ENCODE results near the gene C1GALT1. TPM values are rescaled to one million over a fixed set of nuclear protein-coding genes. Genes with fewer than 3 reads are reported as not detected.

Gene C1GALT1
- total and polyA plus RNA-seq, 12 donors, result 6.2 to 31.9 (median 19.7) TPM

DNA sequence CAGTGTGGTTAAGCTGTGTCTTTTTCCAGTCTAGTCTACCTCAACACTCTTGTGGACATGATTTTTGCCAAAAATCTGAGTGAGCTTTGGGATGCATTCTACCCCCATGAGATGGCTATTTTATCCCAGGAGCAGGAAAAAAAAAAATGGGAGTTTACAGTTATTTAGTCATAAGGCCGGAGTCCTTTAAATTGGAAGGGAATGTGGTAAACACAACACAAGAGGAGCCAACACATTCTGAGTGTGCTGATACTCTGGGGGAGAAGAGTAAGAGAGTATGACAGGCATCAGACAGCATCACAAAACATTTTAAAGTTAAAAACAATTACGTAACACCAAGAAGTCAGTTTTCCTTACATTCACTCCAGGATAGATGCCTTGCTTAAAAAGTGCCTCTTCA is 46.1 kb downstream of the C1GALT1 start:
- no peak overlapping the region for H3K27ac ChIP-seq
- H3K9me3 ChIP-seq, result peaks cover 0 to 28% (median 12%) of the 10 kb centered on the region in 11 donors
- no peak for ATAC-seq
- intact Hi-C loops (cut with DNase I), result no loop called here
- WGBS, 2 donors, result 55 to 83% methylated on average over 2 of the region's 2 CpGs
- peaks cover 0 to 3% (median 0%) of the 10 kb centered on the region in 9 donors for H3K4me1 ChIP-seq
- no peak for DNase-seq
- no peaks in the 10 kb centered on the region for H3K27me3 ChIP-seq
- H3K36me3 ChIP-seq, result no peaks in the 10 kb centered on the region
- TF ChIP-seq, protein P1, sequence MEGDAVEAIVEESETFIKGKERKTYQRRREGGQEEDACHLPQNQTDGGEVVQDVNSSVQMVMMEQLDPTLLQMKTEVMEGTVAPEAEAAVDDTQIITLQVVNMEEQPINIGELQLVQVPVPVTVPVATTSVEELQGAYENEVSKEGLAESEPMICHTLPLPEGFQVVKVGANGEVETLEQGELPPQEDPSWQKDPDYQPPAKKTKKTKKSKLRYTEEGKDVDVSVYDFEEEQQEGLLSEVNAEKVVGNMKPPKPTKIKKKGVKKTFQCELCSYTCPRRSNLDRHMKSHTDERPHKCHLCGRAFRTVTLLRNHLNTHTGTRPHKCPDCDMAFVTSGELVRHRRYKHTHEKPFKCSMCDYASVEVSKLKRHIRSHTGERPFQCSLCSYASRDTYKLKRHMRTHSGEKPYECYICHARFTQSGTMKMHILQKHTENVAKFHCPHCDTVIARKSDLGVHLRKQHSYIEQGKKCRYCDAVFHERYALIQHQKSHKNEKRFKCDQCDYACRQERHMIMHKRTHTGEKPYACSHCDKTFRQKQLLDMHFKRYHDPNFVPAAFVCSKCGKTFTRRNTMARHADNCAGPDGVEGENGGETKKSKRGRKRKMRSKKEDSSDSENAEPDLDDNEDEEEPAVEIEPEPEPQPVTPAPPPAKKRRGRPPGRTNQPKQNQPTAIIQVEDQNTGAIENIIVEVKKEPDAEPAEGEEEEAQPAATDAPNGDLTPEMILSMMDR (IDR thresholded peaks at IDR 0.05), result no peak
- no peak overlapping the region for H3K4me3 ChIP-seq

DNA sequence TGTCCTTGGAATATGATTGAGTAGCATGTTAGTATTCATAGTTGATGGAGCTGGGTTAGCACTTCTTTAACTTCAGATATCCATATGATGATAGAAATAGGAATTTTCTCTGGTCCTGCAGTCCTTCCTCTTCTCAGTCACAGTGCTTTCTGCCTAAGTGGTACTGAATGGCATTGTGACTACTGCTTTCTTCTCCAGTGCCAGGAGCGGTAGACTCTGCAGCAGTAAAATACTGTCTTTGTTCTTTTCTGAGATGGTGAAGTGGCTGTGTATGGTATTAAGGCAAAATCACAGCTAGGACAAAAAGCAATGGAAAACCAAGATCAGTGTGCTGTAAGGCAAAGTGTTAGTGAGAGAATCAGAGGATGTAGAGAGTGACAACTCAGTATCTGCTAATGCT is 46.6 kb downstream of the C1GALT1 start:
- Histone ChIP-seq H3K36me3 (no peaks in the 10 kb centered on the region), H3K4me3 (no peak overlapping the region), H3K9me3 (peaks cover 0 to 28% (median 12%) of the 10 kb centered on the region in 11 donors), H3K27me3 (no peaks in the 10 kb centered on the region), H3K27ac (no peak overlapping the region), H3K4me1 (peaks cover 0 to 3% (median 0%) of the 10 kb centered on the region in 9 donors)
- DNase-seq (no peak), ATAC-seq (no peak)
- WGBS, 2 donors, result 100% methylated on average over 1 of the region's 1 CpG
- TF ChIP-seq, protein P1 (IDR thresholded peaks at IDR 0.05), result no peak
- intact Hi-C loops (cut with DNase I), result no loop called here

DNA sequence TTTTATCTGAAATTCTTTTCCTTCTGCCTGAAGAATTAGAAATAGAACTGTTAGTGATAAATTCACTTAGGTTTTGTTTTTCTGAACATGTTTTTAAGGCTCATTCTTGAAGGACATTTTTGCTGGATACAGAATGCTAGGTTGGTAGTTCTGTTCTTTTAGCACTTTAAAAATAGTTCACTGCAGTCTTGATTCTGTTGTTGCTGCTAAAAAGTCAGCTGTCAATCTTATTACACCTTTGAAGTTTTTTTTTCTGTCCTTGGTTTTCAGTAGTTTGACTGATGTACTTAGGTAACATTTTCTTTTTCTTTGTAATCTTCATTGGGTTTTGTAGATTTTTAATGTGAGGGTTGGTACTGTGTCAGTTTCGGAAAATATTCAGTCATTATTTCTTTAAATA is 48.7 kb downstream of the C1GALT1 start:
- Histone ChIP-seq H3K4me3 (no peak overlapping the region), H3K36me3 (peaks cover 0 to 19% (median 9%) of the 10 kb centered on the region in 9 donors), H3K9me3 (peaks cover 0 to 23% (median 12%) of the 10 kb centered on the region in 11 donors), H3K4me1 (no peaks in the 10 kb centered on the region), H3K27ac (no peak overlapping the region), H3K27me3 (no peaks in the 10 kb centered on the region)
- 95 to 97% methylated on average over 1 of the region's 1 CpG for WGBS, 2 donors
- DNase-seq (no peak), ATAC-seq (no peak)
- intact Hi-C loops (cut with DNase I), result no loop called here
- TF ChIP-seq, protein P1 (IDR thresholded peaks at IDR 0.05), result no peak

DNA sequence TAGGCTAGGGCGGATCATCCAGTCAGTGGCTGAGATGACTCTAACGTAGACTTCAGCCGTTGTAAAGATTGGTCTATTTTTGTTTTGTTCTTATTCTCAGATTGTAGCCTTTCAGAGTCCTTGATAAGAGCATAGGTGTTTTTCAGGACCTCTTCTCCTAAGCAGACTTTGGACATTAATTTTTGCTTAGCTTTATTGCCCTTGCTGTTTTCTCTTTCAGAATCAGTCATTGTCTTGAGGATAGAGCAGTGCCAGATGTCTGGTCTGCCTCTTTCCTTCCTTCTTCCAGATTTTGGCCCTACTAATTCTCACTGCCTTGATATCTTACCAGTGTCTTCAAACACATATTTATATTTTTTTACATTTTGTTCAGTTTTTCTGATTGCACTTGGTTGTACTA is 49.5 kb downstream of the C1GALT1 start:
- WGBS, 2 donors, result 93 to 96% methylated on average over 3 of the region's 3 CpGs
- Histone ChIP-seq H3K4me1 (no peaks in the 10 kb centered on the region), H3K27me3 (no peaks in the 10 kb centered on the region), H3K27ac (no peak overlapping the region), H3K4me3 (no peak overlapping the region), H3K9me3 (peaks cover 0 to 23% (median 12%) of the 10 kb centered on the region in 11 donors), H3K36me3 (peaks cover 0 to 28% (median 9%) of the 10 kb centered on the region in 9 donors)
- TF ChIP-seq, protein P1 (IDR thresholded peaks at IDR 0.05), result no peak
- intact Hi-C loops (cut with DNase I), result no loop called here
- DNase-seq, result no peak
- ATAC-seq, result no peak

Measured in heart right ventricle (tissue), 16 donors.